GM15510 (cell line): Measurements from ENCODE around the gene BAHD1.

Experiments
- POLR2A ChIP-seq: IDR thresholded peaks from 3 replicates; pipeline ENCODE4 v1.6.1; 2011; ENCODE audit warnings: borderline replicate concordance; ENCODE audit not compliant: insufficient read length; ENCODE audit errors: extremely low read depth

BAHD1 gene

DNA sequence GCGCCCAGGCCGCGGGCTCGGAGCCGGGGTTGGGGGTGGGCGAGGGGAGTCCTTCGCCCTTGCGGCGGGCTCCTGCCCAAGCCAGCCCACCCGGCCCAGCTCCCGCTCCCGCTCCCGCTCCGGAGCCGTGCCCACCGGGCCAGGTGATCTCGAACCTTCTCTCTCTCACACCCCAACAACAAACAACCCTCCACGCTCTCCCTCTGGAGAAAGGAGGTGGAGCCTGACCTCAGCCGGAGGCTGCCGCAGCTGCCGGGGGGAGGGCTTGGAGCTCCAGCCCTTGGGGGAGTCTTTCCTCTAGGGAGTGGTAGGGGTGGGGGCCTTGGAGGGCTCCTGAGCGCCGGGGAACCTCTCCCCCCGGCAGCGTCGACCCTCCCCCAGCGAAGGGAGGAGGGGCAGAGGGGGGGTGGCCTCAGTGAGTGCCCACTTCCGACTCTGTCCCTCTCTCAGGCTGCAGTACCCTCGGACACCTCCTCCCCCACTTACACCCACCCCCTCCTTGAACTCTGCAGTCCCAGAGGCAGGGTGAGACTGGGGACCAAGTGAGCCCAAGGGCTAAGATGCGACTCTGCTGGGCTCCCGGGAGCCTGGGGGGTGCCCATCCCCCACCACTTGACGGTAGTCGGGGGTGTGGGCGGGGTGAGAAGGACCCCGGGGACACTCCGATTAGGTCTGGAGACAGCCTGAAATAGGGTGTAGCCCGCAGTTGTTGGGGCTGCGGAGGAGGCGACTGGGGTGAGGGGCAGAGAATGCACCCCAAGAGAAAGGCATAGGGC lies 4.4 kb upstream of the BAHD1 start:
- no peak for TF ChIP-seq POLR2A

DNA sequence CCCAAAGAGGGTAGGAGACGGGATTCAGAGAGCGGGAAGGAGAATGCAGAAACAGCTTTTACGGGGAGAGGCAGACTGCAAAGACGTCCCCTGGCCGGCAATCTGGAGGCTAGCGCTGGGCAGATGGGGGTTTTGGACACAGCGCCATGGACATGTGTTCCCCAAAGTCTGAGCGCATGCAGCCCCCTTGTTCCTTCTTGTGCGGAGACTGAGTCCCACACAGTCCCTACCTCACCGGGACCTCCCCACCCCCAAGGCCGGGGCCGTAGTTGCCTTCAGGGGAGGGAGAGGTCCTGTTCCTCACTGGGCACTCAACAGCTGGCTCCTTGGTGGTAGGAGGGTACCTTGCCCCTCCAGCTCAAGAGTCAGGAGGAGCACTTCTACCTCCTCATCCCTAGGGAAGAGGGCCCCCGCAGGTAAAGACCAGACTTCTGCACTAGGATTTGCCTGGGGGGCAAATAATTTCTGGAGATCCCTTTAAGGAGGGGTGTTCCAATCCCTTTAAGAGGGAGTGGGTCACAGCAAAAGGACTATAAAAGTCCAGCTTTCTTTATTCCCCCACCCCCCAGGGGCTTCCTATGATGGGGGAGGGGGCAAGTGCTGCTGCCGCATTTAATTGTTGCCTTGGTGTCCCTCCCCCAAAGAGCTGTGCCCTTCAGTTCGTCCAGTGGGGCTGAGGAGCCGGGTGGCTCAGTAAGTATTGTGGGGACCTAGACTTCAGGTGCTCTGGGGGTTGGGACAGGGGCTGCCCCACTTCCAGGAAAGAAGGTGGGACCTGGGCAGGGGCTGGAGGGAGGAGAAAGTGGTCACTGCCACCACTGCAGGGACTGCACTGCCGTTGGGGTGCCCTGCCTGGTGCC lies 3.6 kb upstream of the BAHD1 start:
- TF ChIP-seq POLR2A = no peak

DNA sequence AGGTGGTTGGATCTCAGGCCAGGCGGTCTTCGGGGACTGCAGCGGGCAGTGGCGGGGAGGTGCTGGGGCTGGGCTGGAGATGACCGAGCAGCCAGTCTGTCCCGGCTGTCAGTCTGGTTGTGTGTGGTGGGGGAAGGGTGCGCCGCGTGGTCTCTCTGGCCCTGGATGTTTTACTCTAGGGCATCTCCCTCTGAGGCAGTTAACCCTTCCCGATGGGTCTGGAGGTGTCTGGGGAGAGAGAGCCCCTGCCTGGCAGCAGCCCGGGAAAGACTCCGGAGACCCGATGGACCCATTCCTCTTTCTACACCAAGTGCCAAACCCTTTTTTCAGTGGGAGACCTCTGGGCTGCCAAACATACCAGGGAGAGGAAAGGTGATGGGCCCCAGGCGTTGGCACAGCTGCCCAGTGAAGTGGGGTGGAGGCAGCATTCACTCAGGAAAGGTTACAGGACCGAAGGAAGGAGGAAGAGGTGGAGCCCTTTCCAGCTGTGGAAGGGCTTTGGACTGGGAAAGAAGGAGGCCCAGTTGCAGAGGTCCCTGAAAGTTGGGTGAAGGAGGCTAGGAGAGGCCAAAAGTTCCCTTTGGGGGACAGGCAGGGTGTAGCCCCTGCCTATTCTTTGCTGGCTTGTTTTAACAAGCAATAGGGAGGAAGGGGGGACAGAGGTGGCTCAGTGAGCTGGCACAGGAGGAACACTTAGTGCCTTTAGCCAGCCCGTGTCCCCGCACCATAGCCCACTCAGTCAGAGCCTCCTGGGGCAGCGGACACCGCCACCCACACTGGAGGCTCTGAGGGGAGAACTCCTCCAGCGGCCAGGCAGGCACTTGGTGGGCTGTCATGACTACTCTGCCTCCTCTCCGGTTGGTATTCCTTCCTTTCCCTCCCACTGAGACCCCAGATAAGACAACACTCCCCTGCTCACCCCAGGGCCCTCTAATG lies 2.7 kb upstream of the BAHD1 start:
- no peak for TF ChIP-seq POLR2A

DNA sequence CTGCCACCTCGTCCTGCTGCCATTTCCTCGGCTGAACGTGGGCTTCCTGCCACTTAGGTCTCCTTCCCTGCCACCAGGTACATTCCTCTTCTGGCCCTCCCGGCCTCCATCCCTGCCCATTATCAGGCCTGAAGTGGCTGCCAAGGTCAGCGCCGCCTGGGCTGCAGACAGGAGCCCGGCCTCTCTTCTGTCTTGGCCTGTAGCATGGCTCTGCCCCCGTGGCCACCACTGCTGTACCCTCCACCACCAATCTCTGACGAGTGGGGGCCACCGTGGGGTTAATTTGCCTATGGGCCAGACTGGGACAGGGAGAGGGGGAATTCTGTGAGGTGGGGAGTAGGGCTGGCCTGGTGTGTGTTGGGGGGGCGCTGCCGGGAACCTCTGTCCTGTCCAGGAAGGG lies 2.0 kb upstream of the BAHD1 start:
- no peak for TF ChIP-seq POLR2A

DNA sequence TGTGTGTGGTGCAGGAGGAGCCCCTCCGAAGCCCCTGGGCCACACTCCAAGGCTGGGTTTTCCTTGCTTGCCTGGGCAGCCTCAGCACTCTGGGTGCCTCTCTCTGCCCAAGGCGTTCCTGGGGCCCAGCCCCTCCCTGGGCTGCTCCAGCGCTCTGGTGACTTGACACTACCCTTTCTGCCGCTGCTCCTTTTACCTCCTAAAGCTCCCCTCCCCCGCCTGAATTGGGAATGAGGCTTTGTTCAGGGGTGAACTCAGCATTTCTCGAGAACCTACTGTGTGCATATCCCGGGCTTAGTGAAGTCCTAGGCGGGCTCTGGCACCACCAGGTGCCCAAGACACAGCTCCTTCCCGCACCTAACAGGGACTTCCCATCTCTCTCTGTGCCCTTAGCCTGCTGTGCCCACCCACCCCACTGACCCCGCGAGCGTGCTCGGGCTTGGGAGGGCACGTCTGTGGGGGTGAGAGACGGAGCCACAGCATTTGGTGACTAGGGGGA lies 1.2 kb upstream of the BAHD1 start:
- TF ChIP-seq POLR2A = no peak

DNA sequence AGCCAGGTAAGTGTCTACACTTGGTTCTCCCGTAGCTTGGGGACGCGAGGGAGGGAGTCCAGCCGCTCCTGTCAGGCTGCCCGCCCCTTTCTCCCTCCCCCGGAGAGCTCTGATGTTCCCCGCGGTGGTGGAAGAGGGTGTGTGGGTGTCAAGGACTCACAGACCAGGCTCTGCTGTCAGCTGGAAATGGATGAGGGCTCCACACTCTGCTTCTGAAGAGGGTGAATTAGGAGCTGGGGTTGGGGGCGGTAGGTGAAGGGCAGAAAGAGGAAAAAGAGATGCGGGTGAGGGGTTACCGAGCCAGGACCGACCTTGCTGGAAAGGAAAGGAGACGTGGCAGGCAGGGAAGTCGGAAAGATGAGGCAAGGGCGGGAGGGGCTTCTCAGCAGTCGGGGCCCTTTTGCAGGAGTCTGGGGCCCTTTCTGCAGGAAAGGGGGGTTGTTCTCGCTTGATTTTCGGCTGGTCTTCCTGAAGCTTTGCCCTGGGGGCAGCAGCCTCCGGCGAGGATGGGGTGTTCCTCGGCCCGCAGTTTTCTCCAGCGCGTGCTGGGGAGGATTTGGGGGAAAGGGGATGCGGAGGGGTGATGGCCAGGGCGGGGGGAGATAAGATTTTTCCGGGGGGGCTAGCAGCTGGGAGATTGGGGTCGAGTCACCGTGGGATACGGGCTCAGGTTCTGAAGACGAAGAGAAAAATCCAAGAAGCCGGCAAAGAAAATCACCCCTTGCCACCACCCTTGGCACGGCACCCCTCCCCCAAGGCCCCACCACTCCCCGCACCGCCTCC lies 602 bp upstream of the BAHD1 start:
- no peak for TF ChIP-seq POLR2A

DNA sequence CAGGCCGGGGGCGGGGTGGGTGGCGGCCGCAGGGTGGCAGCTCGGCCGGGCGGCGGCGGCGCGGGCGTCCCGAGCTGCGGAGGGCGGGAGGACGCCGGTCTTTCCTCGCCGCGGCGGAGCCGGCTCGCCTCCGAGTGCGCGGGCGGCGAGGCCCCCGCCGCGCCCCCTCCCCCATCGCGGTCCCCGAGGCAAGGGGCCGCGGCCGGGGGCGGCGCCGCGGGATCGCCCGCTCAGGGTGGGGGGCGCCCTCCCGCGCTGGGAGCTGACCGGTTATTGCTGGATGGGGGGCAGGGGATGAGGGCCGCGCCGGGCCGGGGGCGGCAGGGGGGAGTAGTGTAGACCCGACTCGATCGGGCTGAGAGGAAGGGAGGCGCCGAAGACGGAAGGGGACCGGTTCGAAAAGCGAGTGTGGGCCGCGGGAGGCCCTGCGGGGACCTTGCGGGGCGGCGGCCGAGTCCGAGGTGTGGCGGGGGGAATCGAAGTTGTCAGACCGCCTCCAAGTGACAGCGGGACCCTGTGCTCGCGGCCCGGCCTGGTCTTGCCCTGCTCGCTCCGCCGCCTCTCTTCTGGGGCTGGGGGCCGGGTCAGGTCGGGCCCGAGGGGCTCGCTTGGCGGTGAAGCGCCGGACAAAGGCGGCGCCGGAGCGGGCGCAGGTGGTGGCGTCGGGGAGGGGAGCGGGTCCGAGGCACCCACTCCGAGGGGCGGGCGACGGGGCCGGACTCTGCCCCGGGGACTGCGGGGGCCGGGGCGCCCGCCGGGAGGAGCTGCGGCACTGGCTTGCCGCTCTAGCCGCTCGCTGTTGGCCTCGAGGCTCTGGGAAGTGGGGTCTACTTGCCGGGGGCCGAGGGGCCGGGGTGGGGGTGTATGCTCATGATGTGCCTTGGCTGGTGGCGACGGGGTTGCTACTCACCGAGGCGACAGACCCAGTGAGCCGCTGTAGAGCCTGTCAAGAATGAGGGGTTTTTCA lies 1.1 kb downstream of the BAHD1 start:
- TF ChIP-seq POLR2A = no peak

DNA sequence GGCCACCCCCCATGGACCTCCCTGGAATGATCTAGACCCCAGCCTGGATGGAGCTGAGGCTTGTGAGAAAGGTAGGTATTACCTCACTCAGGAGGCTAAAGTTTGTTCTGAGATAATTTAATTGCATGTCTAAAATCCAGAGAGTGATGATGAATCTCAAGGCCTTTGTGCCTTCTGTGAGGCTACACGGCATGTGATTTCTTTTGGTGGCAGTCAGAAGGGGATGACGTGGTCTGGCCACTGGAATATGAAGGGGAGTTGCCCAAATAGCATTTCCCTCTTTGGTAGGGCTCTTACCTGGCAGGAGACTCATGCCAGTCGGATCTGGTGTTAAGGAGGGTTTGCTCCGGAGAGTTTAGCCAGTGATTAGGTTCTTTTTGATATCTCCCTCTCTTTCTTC lies 2.5 kb downstream of the BAHD1 start:
- TF ChIP-seq POLR2A = no peak

DNA sequence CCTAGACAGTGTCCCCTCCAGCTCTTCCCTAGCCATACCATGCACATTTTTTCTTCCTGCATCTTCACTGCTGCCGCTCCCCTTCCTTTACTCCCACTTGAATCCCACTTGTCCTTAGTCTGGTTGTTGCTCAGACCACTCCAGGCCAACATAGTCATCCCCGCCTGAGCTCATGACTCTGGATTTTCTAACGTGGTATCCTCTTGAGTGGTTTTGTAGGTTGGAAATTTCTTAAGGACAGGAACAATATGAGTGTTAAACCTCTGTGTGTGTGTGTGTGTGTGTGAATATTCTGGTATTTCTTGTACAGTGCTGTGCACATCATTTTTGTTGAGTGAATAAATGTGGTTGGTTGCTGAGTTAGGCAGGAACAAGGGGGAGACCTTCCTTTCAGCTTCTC lies 3.1 kb downstream of the BAHD1 start:
- TF ChIP-seq POLR2A = no peak

DNA sequence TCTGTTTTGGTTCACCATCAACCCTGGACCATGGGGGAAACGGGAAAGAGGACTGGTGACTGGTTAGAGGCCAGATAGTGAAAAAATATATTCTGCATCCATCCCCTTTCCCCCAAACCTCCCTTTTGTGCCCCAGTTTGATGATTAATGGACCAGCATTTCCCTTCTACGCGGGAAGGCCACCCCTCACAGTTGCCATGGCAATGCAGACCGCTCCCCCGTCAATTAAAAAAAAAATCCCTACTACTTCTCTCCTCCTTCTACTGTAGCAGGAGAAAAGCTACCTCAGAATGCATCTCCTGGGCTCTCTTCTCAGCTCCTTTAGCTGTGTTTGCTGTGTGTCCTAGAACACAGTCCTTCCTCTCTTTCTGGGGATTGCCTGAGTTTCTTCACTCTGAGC lies 4.0 kb downstream of the BAHD1 start:
- TF ChIP-seq POLR2A = no peak

DNA sequence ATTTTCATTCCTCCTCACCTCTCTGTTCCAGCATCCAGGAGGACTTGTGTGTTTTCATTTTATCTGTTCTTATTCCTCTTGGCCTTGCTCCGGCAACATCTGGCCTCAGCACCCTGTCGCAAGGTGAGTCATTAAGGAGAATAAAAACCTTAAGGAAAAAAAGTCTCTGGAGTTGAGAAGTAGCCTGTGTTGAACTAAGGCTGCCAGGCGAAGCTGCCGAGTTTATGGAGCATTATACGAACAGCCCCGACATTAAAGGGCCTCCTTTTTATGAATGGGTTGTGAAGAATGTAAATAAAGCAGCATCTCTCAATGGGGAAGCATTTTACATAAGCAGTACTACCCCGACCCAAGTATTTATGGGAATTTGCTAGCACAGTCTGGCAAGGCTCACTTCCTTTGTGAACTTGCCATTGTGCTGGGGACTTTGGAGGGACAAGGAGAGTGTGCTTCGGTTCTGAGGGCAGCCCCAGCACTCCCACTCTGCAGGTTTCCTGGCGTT lies 4.7 kb downstream of the BAHD1 start:
- TF ChIP-seq POLR2A = no peak

DNA sequence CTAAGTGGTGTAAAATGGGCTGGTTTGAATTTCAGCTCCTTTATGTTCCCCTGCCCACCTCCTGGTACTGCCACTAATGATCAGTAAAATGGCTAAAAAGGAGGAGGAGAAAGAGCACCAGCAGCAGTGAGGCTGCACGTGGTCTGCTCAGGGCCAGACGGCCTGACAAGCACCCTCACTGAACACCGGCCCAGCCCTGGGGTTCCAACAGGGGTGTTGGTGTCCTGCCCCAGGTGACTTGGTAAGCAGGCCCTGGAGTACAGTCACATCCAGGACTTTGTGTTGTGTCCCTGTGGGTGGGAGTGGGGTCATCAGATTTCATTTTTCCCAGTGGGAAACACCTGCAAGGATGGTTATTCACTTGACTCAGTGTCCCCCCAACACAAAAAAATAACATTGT lies 5.4 kb downstream of the BAHD1 start:
- TF ChIP-seq POLR2A = no peak

DNA sequence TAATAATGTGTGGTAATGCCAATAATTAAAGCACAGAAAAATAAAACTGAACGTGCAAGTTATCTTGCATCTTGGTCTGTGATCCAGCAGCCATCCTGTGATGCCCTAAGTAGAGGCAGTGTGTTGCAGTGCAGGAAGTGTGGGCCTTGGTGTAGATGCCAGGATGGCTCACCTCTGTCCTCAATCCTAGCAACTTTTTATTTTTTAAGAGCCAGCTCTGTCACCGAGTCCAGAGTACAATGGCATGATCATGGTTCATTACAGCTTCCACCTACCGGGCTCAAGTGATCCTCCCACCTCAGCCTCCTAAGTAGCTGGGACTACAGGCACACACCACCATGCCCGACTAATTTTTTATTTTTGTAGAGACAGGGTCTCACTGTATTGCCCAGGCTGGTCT lies 7.6 kb downstream of the BAHD1 start:
- no peak for TF ChIP-seq POLR2A
